PC-9 (cell line): ENCODE measurements around the gene PRPF40A. TPM values are rescaled to one million over a fixed set of nuclear protein-coding genes. Genes with fewer than 3 reads are reported as not detected.

Experiments used
- BruUV-seq: library from RNA; stranded (reverse); fragments of 400-500 nt; replicated peaks from 2 replicates; lab custom pipeline; 2021; lab: Mats Ljungman, UMichigan
- CTCF ChIA-PET: fragments of 300-600 bp; sonication (Branson Sonifier 250); formaldehyde crosslinking; loops from one replicate; lab custom pipeline; 2022; ENCODE audit warnings: antibody characterized with exemption; lab: Charles Lee
- POLR2A ChIA-PET: fragments of 300-600 bp; sonication (Branson Sonifier 250); formaldehyde crosslinking; loops from one replicate; lab custom pipeline; 2022; ENCODE audit warnings: antibody characterized with exemption; ENCODE audit not compliant: unreplicated experiment; lab: Charles Lee
- DNase-seq, 2 experiments: peaks; one replicate each; pipeline versions ENCODE4 v3.0.0 to v3.0.0-alpha.2; 2015 to 2022; ENCODE audit warnings: mixed read lengths in 1 of 2
- H2AFZ ChIP-seq: fragments of 200-600 bp; sonication (generic); 2 replicates; pipeline ENCODE4 v1.8.1; 2017; ENCODE audit warnings: antibody characterized with exemption
- H3F3A ChIP-seq: fragments of 200-600 bp; sonication (generic); 2 replicates; pipeline ENCODE4 v1.8.1; 2017; ENCODE audit warnings: antibody characterized with exemption, mild to moderate bottlenecking, low read depth; ENCODE audit not compliant: insufficient read depth
- H3K27ac ChIP-seq: fragments of 200-600 bp; sonication (generic); 2 replicates; pipeline ENCODE4 v1.6.1; 2016; ENCODE audit warnings: mixed run types
- H3K27me3 ChIP-seq: fragments of 200-600 bp; sonication (generic); 2 replicates; pipeline ENCODE4 v1.6.1; 2016; ENCODE audit warnings: low read depth, mixed run types; ENCODE audit not compliant: insufficient read depth
- H3K36me3 ChIP-seq: fragments of 200-600 bp; sonication (generic); 2 replicates; pipeline ENCODE4 v1.6.1; 2016; ENCODE audit warnings: low read depth, mixed run types
- H3K4me1 ChIP-seq: fragments of 200-600 bp; sonication (generic); replicated peaks from 2 replicates; pipeline ENCODE4 v1.6.1; 2016; ENCODE audit warnings: mixed run types; ENCODE audit not compliant: insufficient read depth
- H3K4me2 ChIP-seq: fragments of 200-600 bp; sonication (generic); 2 replicates; pipeline ENCODE4 v1.6.1; 2017; ENCODE audit warnings: mixed run types
- H3K4me3 ChIP-seq: fragments of 200-600 bp; sonication (generic); 2 replicates; pipeline ENCODE4 v1.6.1; 2016; ENCODE audit warnings: mixed run types
- H3K79me2 ChIP-seq: fragments of 200-600 bp; sonication (generic); 2 replicates; pipeline ENCODE4 v1.6.1; 2017; ENCODE audit warnings: low read depth, mixed run types
- H3K9me2 ChIP-seq: fragments of 200-600 bp; sonication (generic); 2 replicates; pipeline ENCODE4 v1.8.1; 2017; ENCODE audit warnings: mild to moderate bottlenecking; ENCODE audit not compliant: insufficient read depth
- H3K9me3 ChIP-seq: fragments of 200-600 bp; sonication (generic); 2 replicates; pipeline ENCODE4 v1.8.1; 2016; ENCODE audit warnings: low read depth; ENCODE audit not compliant: insufficient read depth
- H4K20me1 ChIP-seq: fragments of 200-600 bp; sonication (generic); 2 replicates; pipeline ENCODE4 v1.8.1; 2017; ENCODE audit not compliant: insufficient read depth
- CTCF ChIP-seq: fragments of 200-600 bp; sonication (generic); conservative IDR thresholded peaks from 2 replicates; pipeline ENCODE4 v1.6.1; 2017; ENCODE audit warnings: mixed run types, antibody characterized with exemption, mild to moderate bottlenecking, moderate library complexity
- EZH2 ChIP-seq: fragments of 200-600 bp; sonication (generic); IDR thresholded peaks from 2 replicates; pipeline ENCODE4 v1.8.0; 2017; ENCODE audit warnings: antibody characterized with exemption, low read depth
- intact Hi-C: fragments of 100-400 bp; cut with micrococcal nuclease; formaldehyde crosslinking; loops from one replicate; pipeline ENCODE4 v1.10.0; 2022; ENCODE audit not compliant: unreplicated experiment
- total RNA-seq: library from RNA; stranded (reverse); gene quantifications from 2 replicates; pipeline ENCODE4 v1.2.3, GENCODE V29; 2021

The PRPF40A gene
- total RNA-seq, 1 experiment from 2014 or later: 94.1 TPM

GRCh38 chr2:152648336-152648735 lies 68.9 kb downstream of the PRPF40A start:
- Histone ChIP-seq H2AFZ (no peak overlapping the region), H3K4me2 (no peak overlapping the region), H3F3A (peaks cover 42% of the 10 kb centered on the region), H3K9me3 (no peaks in the 10 kb centered on the region), H3K9me2 (no peaks in the 10 kb centered on the region), H4K20me1 (no peaks in the 10 kb centered on the region; the same call in 1 of the 2 replicates), H3K4me1 (0 out of 2 replicates have a peak, but pooled peaks cover 7% of the 10 kb centered on the region), H3K27me3 (no peaks in the 10 kb centered on the region), H3K36me3 (peaks cover 15% of the 10 kb centered on the region; the same call in 1 of the 2 replicates), H3K4me3 (no peak overlapping the region), H3K79me2 (no peaks in the 10 kb centered on the region), H3K27ac (no peak overlapping the region)
- DNase-seq: no peak
- intact Hi-C loops: no loop called here
- BruUV-seq: no TSS peak
- CTCF ChIA-PET: no interaction called here
- peak; percentile 58; the same call in 1 of the 2 replicates for TF ChIP-seq CTCF
- no peak for TF ChIP-seq EZH2
- POLR2A ChIA-PET: no interaction called here

- Histone ChIP-seq H2AFZ (no peak overlapping the region), H3K27me3 (no peaks in the 10 kb centered on the region), H3K9me3 (no peaks in the 10 kb centered on the region), H3K4me1 (0 out of 2 replicates have a peak, but pooled peaks cover 7% of the 10 kb centered on the region), H3K36me3 (peaks cover 15% of the 10 kb centered on the region; the same call in 1 of the 2 replicates), H3F3A (peaks cover 42% of the 10 kb centered on the region), H3K4me2 (no peak overlapping the region), H3K4me3 (no peak overlapping the region), H3K27ac (peak overlapping the region; percentile 23), H4K20me1 (no peaks in the 10 kb centered on the region; the same call in 1 of the 2 replicates), H3K9me2 (no peaks in the 10 kb centered on the region), H3K79me2 (no peaks in the 10 kb centered on the region)
- no TSS peak for BruUV-seq
- intact Hi-C loops: no loop called here
- ChIA-PET CTCF (no interaction called here), POLR2A (no interaction called here)
- DNase-seq: no peak
- TF ChIP-seq EZH2: no peak
- no peak for TF ChIP-seq CTCF
These were observed 69.7 kb downstream of the PRPF40A start for GRCh38 chr2:152647552-152647951.

- BruUV-seq: no TSS peak
- POLR2A ChIA-PET: interaction anchor here (0.5 kb wide), 1 partner anchor 11 kb away, joined by 5 read pairs; no protein-coding TSS in a partner anchor
These were observed 70.5 kb downstream of the PRPF40A start for GRCh38 chr2:152646775-152647174.

More at GRCh38 chr2:152646775-152647174, 70.5 kb downstream of the PRPF40A start:
- CTCF ChIA-PET: interaction anchor here (0.5 to 0.8 kb wide), 2 partner anchors 11 to 275 kb away, joined by 3 to 7 read pairs; no protein-coding TSS in a partner anchor
- no peaks in the 10 kb centered on the region; the same call in 1 of the 2 replicates for H4K20me1 ChIP-seq
- H2AFZ ChIP-seq: no peak overlapping the region
- DNase-seq: peak; percentile 6 to 77
- peaks cover 15% of the 10 kb centered on the region; the same call in 1 of the 2 replicates for H3K36me3 ChIP-seq
- H3K4me3 ChIP-seq: no peak overlapping the region
- H3K9me3 ChIP-seq: no peaks in the 10 kb centered on the region
- H3K9me2 ChIP-seq: no peaks in the 10 kb centered on the region
- H3K79me2 ChIP-seq: no peaks in the 10 kb centered on the region
- intact Hi-C loops: no loop called here
- H3K27me3 ChIP-seq: no peaks in the 10 kb centered on the region
- no peak overlapping the region for H3K4me2 ChIP-seq
- H3F3A ChIP-seq: peaks cover 42% of the 10 kb centered on the region
- TF ChIP-seq CTCF (no peak), EZH2 (no peak)
- H3K27ac ChIP-seq: no peak overlapping the region
- H3K4me1 ChIP-seq: 0 out of 2 replicates have a peak, but pooled peaks cover 7% of the 10 kb centered on the region
